Measurements from ENCODE around the gene C1QL3.

The C1QL3 gene

GRCh38 chr10:16521311-16522016, at the start of gene C1QL3:
Gene C1QL3 (minus strand): TSS chr10:16521879. CDS start chr10:16521065, 814 bp downstream.
- DNase-seq: peak; percentile 27

GRCh38 chr10:16570731-16571130, 49.1 kb upstream of the C1QL3 start:
- in situ Hi-C loops (cut with HindIII; ENCODE audit: low pct_ligation_motif_present, low pct_unique_long_range_greater_than_20kb, low sequenced_read_pairs): no loop called here

More at GRCh38 chr10:16521311-16522016, at the start of gene C1QL3:
- in situ Hi-C loops (cut with HindIII; ENCODE audit: low pct_ligation_motif_present, low pct_unique_long_range_greater_than_20kb, low sequenced_read_pairs): no loop called here

GRCh38 chr10:16566202-16566805, 44.6 kb upstream of the C1QL3 start:
- in situ Hi-C loops (cut with HindIII; ENCODE audit: low pct_ligation_motif_present, low pct_unique_long_range_greater_than_20kb, low sequenced_read_pairs): no loop called here
- DNase-seq: no peak

More at GRCh38 chr10:16570731-16571130, 49.1 kb upstream of the C1QL3 start:
- DNase-seq: no peak

- in situ Hi-C loops (cut with HindIII; ENCODE audit: low pct_ligation_motif_present, low pct_unique_long_range_greater_than_20kb, low sequenced_read_pairs): no loop called here
- no peak for DNase-seq
These were observed 43.9 kb upstream of the C1QL3 start for GRCh38 chr10:16565604-16566003.

- DNase-seq: no peak
- in situ Hi-C loops (cut with HindIII; ENCODE audit: low pct_ligation_motif_present, low pct_unique_long_range_greater_than_20kb, low sequenced_read_pairs): no loop called here
These were observed 41.2 kb upstream of the C1QL3 start for GRCh38 chr10:16562891-16563290.

GRCh38 chr10:16559236-16559773, 37.6 kb upstream of the C1QL3 start:
- in situ Hi-C loops (cut with HindIII; ENCODE audit: low pct_ligation_motif_present, low pct_unique_long_range_greater_than_20kb, low sequenced_read_pairs): no loop called here
- no peak for DNase-seq

GRCh38 chr10:16547973-16548372, 26.3 kb upstream of the C1QL3 start:
- DNase-seq: no peak
- in situ Hi-C loops (cut with HindIII; ENCODE audit: low pct_ligation_motif_present, low pct_unique_long_range_greater_than_20kb, low sequenced_read_pairs): no loop called here

- DNase-seq: peak; percentile 39
- in situ Hi-C loops (cut with HindIII; ENCODE audit: low pct_ligation_motif_present, low pct_unique_long_range_greater_than_20kb, low sequenced_read_pairs): no loop called here
These were observed 23.5 kb upstream of the C1QL3 start for GRCh38 chr10:16545116-16545736.

- in situ Hi-C loops (cut with HindIII; ENCODE audit: low pct_ligation_motif_present, low pct_unique_long_range_greater_than_20kb, low sequenced_read_pairs): no loop called here
- DNase-seq: no peak
These were observed 22.9 kb upstream of the C1QL3 start for GRCh38 chr10:16544591-16544990.

- in situ Hi-C loops (cut with HindIII; ENCODE audit: low pct_ligation_motif_present, low pct_unique_long_range_greater_than_20kb, low sequenced_read_pairs): no loop called here
- no peak for DNase-seq
These were observed 22.4 kb upstream of the C1QL3 start for GRCh38 chr10:16544099-16544498.

- DNase-seq: no peak
- in situ Hi-C loops (cut with HindIII; ENCODE audit: low pct_ligation_motif_present, low pct_unique_long_range_greater_than_20kb, low sequenced_read_pairs): no loop called here
These were observed 14.5 kb upstream of the C1QL3 start for GRCh38 chr10:16536155-16536554.

GRCh38 chr10:16529853-16530252, 8.2 kb upstream of the C1QL3 start:
- no peak for DNase-seq
- in situ Hi-C loops (cut with HindIII; ENCODE audit: low pct_ligation_motif_present, low pct_unique_long_range_greater_than_20kb, low sequenced_read_pairs): no loop called here

- no peak for DNase-seq
- in situ Hi-C loops (cut with HindIII; ENCODE audit: low pct_ligation_motif_present, low pct_unique_long_range_greater_than_20kb, low sequenced_read_pairs): no loop called here
These were observed 5.8 kb upstream of the C1QL3 start for GRCh38 chr10:16527452-16527851.

- in situ Hi-C loops (cut with HindIII; ENCODE audit: low pct_ligation_motif_present, low pct_unique_long_range_greater_than_20kb, low sequenced_read_pairs): no loop called here
- DNase-seq: peak; percentile 39
These were observed 779 bp downstream of the C1QL3 start for GRCh38 chr10:16520900-16521299.

- in situ Hi-C loops (cut with HindIII; ENCODE audit: low pct_ligation_motif_present, low pct_unique_long_range_greater_than_20kb, low sequenced_read_pairs): no loop called here
- peak; percentile 1 for DNase-seq
These were observed 1.5 kb downstream of the C1QL3 start for GRCh38 chr10:16519908-16520861.

GRCh38 chr10:16519250-16519907, 2.3 kb downstream of the C1QL3 start:
- DNase-seq: no peak
- in situ Hi-C loops (cut with HindIII; ENCODE audit: low pct_ligation_motif_present, low pct_unique_long_range_greater_than_20kb, low sequenced_read_pairs): no loop called here

GRCh38 chr10:16518822-16519221, 2.9 kb downstream of the C1QL3 start:
- in situ Hi-C loops (cut with HindIII; ENCODE audit: low pct_ligation_motif_present, low pct_unique_long_range_greater_than_20kb, low sequenced_read_pairs): no loop called here
- no peak for DNase-seq

GRCh38 chr10:16510843-16511242, 10.8 kb downstream of the C1QL3 start:
- in situ Hi-C loops (cut with HindIII; ENCODE audit: low pct_ligation_motif_present, low pct_unique_long_range_greater_than_20kb, low sequenced_read_pairs): no loop called here
- peak; percentile 62 for DNase-seq

Data from ACHN (cell line).